PC-9 (cell line): ENCODE results near the gene TCF3. TPM values are rescaled to one million over a fixed set of nuclear protein-coding genes. Genes with fewer than 3 reads are reported as not detected.

Source experiments
- BruUV-seq: library from RNA; stranded (reverse); fragments of 400-500 nt; replicated peaks from 2 replicates; lab custom pipeline; 2021; lab: Mats Ljungman, UMichigan
- CTCF ChIA-PET: fragments of 300-600 bp; sonication (Branson Sonifier 250); formaldehyde crosslinking; loops from one replicate; lab custom pipeline; 2022; ENCODE audit warnings: antibody characterized with exemption; lab: Charles Lee
- POLR2A ChIA-PET: fragments of 300-600 bp; sonication (Branson Sonifier 250); formaldehyde crosslinking; loops from one replicate; lab custom pipeline; 2022; ENCODE audit warnings: antibody characterized with exemption; ENCODE audit not compliant: unreplicated experiment; lab: Charles Lee
- DNase-seq, 2 experiments: peaks; one replicate each; pipeline versions ENCODE4 v3.0.0 to v3.0.0-alpha.2; 2015 to 2022; ENCODE audit warnings: mixed read lengths in 1 of 2
- H2AFZ ChIP-seq: fragments of 200-600 bp; sonication (generic); 2 replicates; pipeline ENCODE4 v1.8.1; 2017; ENCODE audit warnings: antibody characterized with exemption
- H3F3A ChIP-seq: fragments of 200-600 bp; sonication (generic); 2 replicates; pipeline ENCODE4 v1.8.1; 2017; ENCODE audit warnings: antibody characterized with exemption, mild to moderate bottlenecking, low read depth; ENCODE audit not compliant: insufficient read depth
- H3K27ac ChIP-seq: fragments of 200-600 bp; sonication (generic); 2 replicates; pipeline ENCODE4 v1.6.1; 2016; ENCODE audit warnings: mixed run types
- H3K27me3 ChIP-seq: fragments of 200-600 bp; sonication (generic); 2 replicates; pipeline ENCODE4 v1.6.1; 2016; ENCODE audit warnings: low read depth, mixed run types; ENCODE audit not compliant: insufficient read depth
- H3K36me3 ChIP-seq: fragments of 200-600 bp; sonication (generic); 2 replicates; pipeline ENCODE4 v1.6.1; 2016; ENCODE audit warnings: low read depth, mixed run types
- H3K4me1 ChIP-seq: fragments of 200-600 bp; sonication (generic); replicated peaks from 2 replicates; pipeline ENCODE4 v1.6.1; 2016; ENCODE audit warnings: mixed run types; ENCODE audit not compliant: insufficient read depth
- H3K4me2 ChIP-seq: fragments of 200-600 bp; sonication (generic); 2 replicates; pipeline ENCODE4 v1.6.1; 2017; ENCODE audit warnings: mixed run types
- H3K4me3 ChIP-seq: fragments of 200-600 bp; sonication (generic); 2 replicates; pipeline ENCODE4 v1.6.1; 2016; ENCODE audit warnings: mixed run types
- H3K79me2 ChIP-seq: fragments of 200-600 bp; sonication (generic); 2 replicates; pipeline ENCODE4 v1.6.1; 2017; ENCODE audit warnings: low read depth, mixed run types
- H3K9me2 ChIP-seq: fragments of 200-600 bp; sonication (generic); 2 replicates; pipeline ENCODE4 v1.8.1; 2017; ENCODE audit warnings: mild to moderate bottlenecking; ENCODE audit not compliant: insufficient read depth
- H3K9me3 ChIP-seq: fragments of 200-600 bp; sonication (generic); 2 replicates; pipeline ENCODE4 v1.8.1; 2016; ENCODE audit warnings: low read depth; ENCODE audit not compliant: insufficient read depth
- H4K20me1 ChIP-seq: fragments of 200-600 bp; sonication (generic); 2 replicates; pipeline ENCODE4 v1.8.1; 2017; ENCODE audit not compliant: insufficient read depth
- EZH2 ChIP-seq: fragments of 200-600 bp; sonication (generic); IDR thresholded peaks from 2 replicates; pipeline ENCODE4 v1.8.0; 2017; ENCODE audit warnings: antibody characterized with exemption, low read depth
- intact Hi-C: fragments of 100-400 bp; cut with micrococcal nuclease; formaldehyde crosslinking; loops from one replicate; pipeline ENCODE4 v1.10.0; 2022; ENCODE audit not compliant: unreplicated experiment
- total RNA-seq: library from RNA; stranded (reverse); gene quantifications from 2 replicates; pipeline ENCODE4 v1.2.3, GENCODE V29; 2021
- TF ChIP-seq, protein P1 (sequence below): fragments of 200-600 bp; sonication (generic); conservative IDR thresholded peaks from 2 replicates; pipeline ENCODE4 v1.6.1; 2017; ENCODE audit warnings: mixed run types, antibody characterized with exemption, mild to moderate bottlenecking, moderate library complexity

Gene TCF3
- total RNA-seq, 1 experiment from 2014 or later: 98.0 TPM

DNA sequence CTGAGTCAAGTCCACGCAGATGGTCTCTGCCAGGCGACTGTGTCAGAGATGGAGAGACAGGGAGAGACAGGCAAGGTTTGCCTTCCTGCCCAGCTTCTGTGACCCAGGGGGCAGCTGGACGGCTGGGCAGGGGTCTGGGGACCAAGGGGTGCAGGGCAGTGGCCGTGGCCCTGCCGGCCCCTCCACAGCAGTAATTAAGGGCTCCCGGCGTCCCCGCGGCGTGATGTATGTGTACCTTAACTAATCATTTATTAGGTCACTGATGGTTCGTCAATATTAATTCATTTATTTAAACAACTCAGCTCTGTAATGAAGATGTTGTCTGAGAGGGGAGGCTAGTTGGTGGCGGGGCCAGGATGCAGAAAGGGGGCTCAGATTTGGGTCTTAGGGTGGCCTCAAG is 28.6 kb upstream of the TCF3 start:
- no peaks in the 10 kb centered on the region for H3K9me3 ChIP-seq
- no peak for TF ChIP-seq EZH2
- TF ChIP-seq, protein P1, sequence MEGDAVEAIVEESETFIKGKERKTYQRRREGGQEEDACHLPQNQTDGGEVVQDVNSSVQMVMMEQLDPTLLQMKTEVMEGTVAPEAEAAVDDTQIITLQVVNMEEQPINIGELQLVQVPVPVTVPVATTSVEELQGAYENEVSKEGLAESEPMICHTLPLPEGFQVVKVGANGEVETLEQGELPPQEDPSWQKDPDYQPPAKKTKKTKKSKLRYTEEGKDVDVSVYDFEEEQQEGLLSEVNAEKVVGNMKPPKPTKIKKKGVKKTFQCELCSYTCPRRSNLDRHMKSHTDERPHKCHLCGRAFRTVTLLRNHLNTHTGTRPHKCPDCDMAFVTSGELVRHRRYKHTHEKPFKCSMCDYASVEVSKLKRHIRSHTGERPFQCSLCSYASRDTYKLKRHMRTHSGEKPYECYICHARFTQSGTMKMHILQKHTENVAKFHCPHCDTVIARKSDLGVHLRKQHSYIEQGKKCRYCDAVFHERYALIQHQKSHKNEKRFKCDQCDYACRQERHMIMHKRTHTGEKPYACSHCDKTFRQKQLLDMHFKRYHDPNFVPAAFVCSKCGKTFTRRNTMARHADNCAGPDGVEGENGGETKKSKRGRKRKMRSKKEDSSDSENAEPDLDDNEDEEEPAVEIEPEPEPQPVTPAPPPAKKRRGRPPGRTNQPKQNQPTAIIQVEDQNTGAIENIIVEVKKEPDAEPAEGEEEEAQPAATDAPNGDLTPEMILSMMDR: no peak

DNA sequence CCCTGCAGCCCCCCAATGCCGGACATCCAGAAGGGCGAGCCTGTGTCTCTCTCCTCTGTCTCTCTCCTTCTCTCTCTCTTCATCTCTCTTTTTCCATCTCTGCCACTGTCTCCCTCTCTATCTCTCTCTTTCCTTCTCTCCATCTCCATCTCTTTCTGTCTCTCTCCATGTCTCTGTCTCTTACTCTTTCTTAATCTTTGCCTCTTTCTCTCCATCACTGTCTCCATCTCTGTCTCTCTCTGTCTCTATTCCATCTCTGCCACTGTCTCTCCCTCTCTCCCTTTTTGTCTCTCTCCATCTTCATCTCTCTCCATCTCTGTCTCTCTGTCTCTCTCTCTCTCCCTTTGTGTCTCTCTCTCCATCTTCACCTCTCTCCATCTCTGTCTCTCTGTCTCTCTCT is 25.7 kb upstream of the TCF3 start:
- peaks cover 5% of the 10 kb centered on the region; the same call in 1 of the 2 replicates for H3K27me3 ChIP-seq
- TF ChIP-seq, protein P1: no peak
- no peaks in the 10 kb centered on the region for H3K4me1 ChIP-seq
- no peak overlapping the region for H3K4me3 ChIP-seq
- POLR2A ChIA-PET: no interaction called here
- no peak overlapping the region for H3K27ac ChIP-seq
- no peak for DNase-seq
- H3K9me2 ChIP-seq: no peaks in the 10 kb centered on the region
- H3K79me2 ChIP-seq: no peaks in the 10 kb centered on the region
- H3K36me3 ChIP-seq: no peaks in the 10 kb centered on the region
- BruUV-seq: no TSS peak
- no peaks in the 10 kb centered on the region for H4K20me1 ChIP-seq
- CTCF ChIA-PET: interaction anchor here (0.7 kb wide), 1 partner anchor 37 kb away, joined by 3 read pairs; no protein-coding TSS in a partner anchor
- intact Hi-C loops: no loop called here
- H2AFZ ChIP-seq: no peak overlapping the region
- H3K4me2 ChIP-seq: no peak overlapping the region
- H3F3A ChIP-seq: no peaks in the 10 kb centered on the region
- H3K9me3 ChIP-seq: no peaks in the 10 kb centered on the region

More for the DNA sequence above, 28.6 kb upstream of the TCF3 start:
- Histone ChIP-seq H3K9me2 (no peaks in the 10 kb centered on the region), H3K36me3 (no peaks in the 10 kb centered on the region), H3F3A (no peaks in the 10 kb centered on the region), H2AFZ (no peak overlapping the region), H3K27me3 (peaks cover 22% of the 10 kb centered on the region), H3K4me3 (no peak overlapping the region), H3K4me1 (no peaks in the 10 kb centered on the region), H3K79me2 (no peaks in the 10 kb centered on the region), H4K20me1 (no peaks in the 10 kb centered on the region), H3K4me2 (no peak overlapping the region), H3K27ac (no peak overlapping the region)
- intact Hi-C loops: no loop called here
- BruUV-seq: no TSS peak
- ChIA-PET CTCF (no interaction called here), POLR2A (no interaction called here)
- no peak for DNase-seq

DNA sequence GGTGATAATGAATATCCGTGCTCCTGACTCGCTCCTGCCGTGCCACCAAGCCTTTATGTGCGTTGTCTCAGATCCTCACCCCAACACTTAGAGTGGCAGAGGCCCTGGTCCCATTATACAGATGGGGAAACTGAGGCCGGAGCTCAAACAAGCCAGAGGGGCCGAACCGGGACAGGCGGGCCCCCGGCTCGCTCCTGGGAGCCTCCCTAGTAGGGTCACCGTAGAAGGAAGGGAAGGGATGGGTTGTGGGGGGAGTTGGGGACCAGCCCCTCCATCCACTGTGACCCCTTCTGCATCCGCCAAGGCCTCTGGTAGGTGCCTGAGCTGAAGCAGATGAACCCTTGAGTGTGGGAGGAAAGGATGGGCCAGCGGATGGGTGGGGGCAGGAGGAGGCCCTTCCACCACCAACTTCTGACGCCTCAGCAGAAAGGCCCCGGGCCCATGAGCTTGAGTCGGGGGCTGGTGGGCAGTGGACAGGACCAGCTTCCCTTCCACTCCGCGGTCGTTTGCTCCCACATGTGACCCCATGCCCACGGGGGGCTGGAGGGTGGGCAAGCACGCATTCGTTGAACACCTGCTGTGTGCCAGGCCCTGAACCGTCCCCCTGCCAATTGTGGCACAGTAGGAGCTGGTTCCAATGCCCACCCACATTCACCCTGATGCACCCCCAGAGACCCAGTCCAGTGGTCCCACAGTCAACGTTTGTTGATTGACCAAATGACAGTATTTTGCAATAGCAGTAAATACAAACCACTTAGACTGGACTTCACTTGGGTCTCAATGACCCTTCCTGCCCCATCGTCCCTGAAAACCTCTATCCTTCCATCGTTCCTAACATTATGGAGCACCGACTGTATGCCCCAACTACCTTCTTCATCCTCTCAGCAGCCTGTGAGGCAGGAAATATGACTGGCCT is 24.2 kb upstream of the TCF3 start:
- ChIA-PET CTCF (interaction anchor here (0.6 kb wide), 1 partner anchor 71 kb away, joined by 7 read pairs; no protein-coding TSS in a partner anchor), POLR2A (no interaction called here)
- 0 out of 2 replicates have a peak, but pooled peaks cover 3% of the 10 kb centered on the region for H3F3A ChIP-seq
- H3K27ac ChIP-seq: no peak overlapping the region
- no peaks in the 10 kb centered on the region for H3K4me1 ChIP-seq
- no peaks in the 10 kb centered on the region for H3K79me2 ChIP-seq
- no TSS peak for BruUV-seq
- no peaks in the 10 kb centered on the region for H3K9me2 ChIP-seq
- no peak for DNase-seq
- no peaks in the 10 kb centered on the region for H3K36me3 ChIP-seq
- H4K20me1 ChIP-seq: no peaks in the 10 kb centered on the region
- intact Hi-C loops: no loop called here
- peaks cover 5% of the 10 kb centered on the region; the same call in 1 of the 2 replicates for H3K27me3 ChIP-seq
- H2AFZ ChIP-seq: no peak overlapping the region
- H3K4me2 ChIP-seq: no peak overlapping the region
- H3K9me3 ChIP-seq: no peaks in the 10 kb centered on the region
- TF ChIP-seq, protein P1: no peak
- no peak for TF ChIP-seq EZH2
- no peak overlapping the region for H3K4me3 ChIP-seq
